K562 (cell line): ENCODE measurements around the gene ZNF571. TPM values are rescaled to one million over a fixed set of nuclear protein-coding genes. Genes with fewer than 3 reads are reported as not detected.
A peak's percentile ranks its signal among the peaks of the same experiment; 100 is the strongest.

Experiments used
- ATAC-seq: fragments of 200-7000 bp; cut with Tn5 transposase; 3 replicates; pipeline ENCODE4 v1.9.1; 2020; ENCODE audit warnings: moderate library complexity
- BruUV-seq: library from RNA; stranded (reverse); fragments of 400-500 nt; replicated peaks from 2 replicates; lab custom pipeline; 2021; lab: Mats Ljungman, UMichigan
- CTCF ChIA-PET: fragments of 300-600 bp; formaldehyde crosslinking; extraction: SDS; loops from one replicate; lab custom pipeline; 2021; ENCODE audit warnings: low intra/inter-chr PET ratio; lab: Yijun Ruan, JAX
- POLR2A ChIA-PET: fragments of 300-600, 350-650 bp; sonication (Branson Sonifier 250); formaldehyde crosslinking; extraction: SDS; loops from one replicate; lab custom pipeline; 2021; ENCODE audit warnings: antibody characterized with exemption, inconsistent platforms; lab: Yijun Ruan, JAX
- DNase-seq, 4 experiments: peaks; one replicate each; pipeline versions ENCODE4 v3.0.0 to v3.0.0-alpha.2; 2011 to 2018; ENCODE audit warnings: low spot score in 3 of 4, mixed read lengths in 3 of 4; ENCODE audit errors: extremely low read depth in 1 of 4
- FAIRE-seq: peaks from 2 replicates; lab custom pipeline; 2011; peaks lifted over from hg19 to GRCh38; lab: Jason Lieb, UNC
- H2AFZ ChIP-seq: 2 replicates; pipeline ENCODE4 v1.6.0; 2011; ENCODE audit warnings: low read depth, low read length, control low read depth, inconsistent platforms
- H3K27ac ChIP-seq: fragments of 200-600 bp; 3 replicates; pipeline ENCODE4 v1.8.0; 2011; ENCODE audit warnings: low read depth, mild to moderate bottlenecking, control low read depth, inconsistent platforms, low read length, moderate library complexity, mixed read lengths; ENCODE audit errors: extremely low read depth
- H3K27me3 ChIP-seq, 2 experiments: fragments of 300-600 bp in 1 of 2; 2 replicates in 1 of 2; 3 replicates in 1 of 2; pipeline versions ENCODE4 v1.6.0 to v1.8.0; 2011; ENCODE audit warnings: inconsistent platforms in 2 of 2, low read length in 2 of 2, mild to moderate bottlenecking in 1 of 2, mixed read lengths in 1 of 2, moderate library complexity in 1 of 2; ENCODE audit not compliant: control insufficient read depth in 2 of 2, insufficient read depth in 2 of 2
- H3K36me3 ChIP-seq: fragments of 300-600 bp; 3 replicates; pipeline ENCODE4 v1.8.0; 2011; ENCODE audit warnings: mild to moderate bottlenecking, low read length, inconsistent platforms; ENCODE audit not compliant: control insufficient read depth, insufficient read depth
- H3K4me1 ChIP-seq, 2 experiments: fragments of 200-600 bp in 1 of 2; replicated peaks in 1 of 2; 2 replicates in 1 of 2; 3 replicates in 1 of 2; pipeline versions ENCODE4 v1.5.1 to v1.8.0; 2011; ENCODE audit warnings: inconsistent platforms in 2 of 2, low read length in 2 of 2, mild to moderate bottlenecking in 1 of 2, mixed read lengths in 1 of 2, moderate library complexity in 1 of 2; ENCODE audit not compliant: control insufficient read depth in 2 of 2, insufficient read depth in 2 of 2
- H3K4me2 ChIP-seq: 2 replicates; pipeline ENCODE4 v1.6.1; 2011; ENCODE audit warnings: low read length, control low read depth, inconsistent platforms, mixed read lengths; ENCODE audit not compliant: insufficient read depth
- H3K4me3 ChIP-seq: fragments of 200-600 bp; sonication (generic), shearing (Covaris generic); 2 replicates; pipeline ENCODE4 v1.5.1; 2016; ENCODE audit warnings: control low read depth, inconsistent platforms
- H3K79me2 ChIP-seq: fragments of 200-600 bp; 3 replicates; pipeline ENCODE4 v1.8.0; 2011; ENCODE audit warnings: low read length, inconsistent platforms; ENCODE audit not compliant: control insufficient read depth, insufficient read depth
- H3K9ac ChIP-seq, 2 experiments: 2 replicates each; pipeline versions ENCODE4 v1.6.0 to v1.6.1; 2011; ENCODE audit warnings: low read depth in 2 of 2, low read length in 2 of 2, control low read depth in 1 of 2, inconsistent platforms in 1 of 2, mild to moderate bottlenecking in 1 of 2, mixed read lengths in 1 of 2; ENCODE audit not compliant: insufficient read depth in 1 of 2
- H3K9me1 ChIP-seq: one replicate; pipeline ENCODE4 v1.6.0; 2011; ENCODE audit warnings: inconsistent platforms, mild to moderate bottlenecking, low read length, moderate library complexity; ENCODE audit not compliant: control insufficient read depth, insufficient read depth
- H3K9me3 ChIP-seq: replicated peaks from 2 replicates; pipeline ENCODE4 v1.5.1; 2011; ENCODE audit warnings: low read depth, low read length, inconsistent platforms; ENCODE audit not compliant: control insufficient read depth, insufficient read depth
- H4K20me1 ChIP-seq: replicated peaks from 2 replicates; pipeline ENCODE4 v1.6.1; 2011; ENCODE audit warnings: low read length, inconsistent platforms, mixed read lengths; ENCODE audit not compliant: control insufficient read depth, insufficient read depth
- ATF2 ChIP-seq: sonication (generic); formaldehyde crosslinking; IDR thresholded peaks from 2 replicates; pipeline ENCODE4 v1.8.1; 2022; ENCODE audit warnings: missing genetic modification reagents
- CLOCK ChIP-seq: fragments of 250-450 bp; sonication (Bioruptor Pico); IDR thresholded peaks from 2 replicates; pipeline ENCODE4 v1.4.0; 2020; ENCODE audit warnings: mild to moderate bottlenecking, moderate library complexity, borderline replicate concordance
- DEAF1 ChIP-seq: fragments of 450-650 bp; formaldehyde crosslinking; IDR thresholded peaks from 2 replicates; pipeline ENCODE4 v1.4.0; 2020; ENCODE audit warnings: mild to moderate bottlenecking, moderate library complexity
- NBN ChIP-seq: fragments of 450-650 bp; IDR thresholded peaks from 2 replicates; pipeline ENCODE4 v1.6.1; 2016; ENCODE audit warnings: low read depth, mild to moderate bottlenecking
- NFXL1 ChIP-seq: fragments of 450-650 bp; formaldehyde crosslinking; IDR thresholded peaks from 2 replicates; pipeline ENCODE4 v1.4.0; 2021; ENCODE audit warnings: mild to moderate bottlenecking
- NR4A1 ChIP-seq, 2 experiments: fragments of 250-450 bp in 1 of 2; fragments of 450-650 bp in 1 of 2; sonication (Bioruptor Pico) in 1 of 2; IDR thresholded peaks; 2 replicates each; pipeline versions ENCODE4 v1.4.0 to v1.6.1; 2016 to 2020; ENCODE audit warnings: mild to moderate bottlenecking in 2 of 2, missing compliant biosample characterization in 1 of 2, missing genetic modification characterization in 1 of 2, moderate library complexity in 1 of 2
- PKNOX1 ChIP-seq: fragments of 450-650 bp; IDR thresholded peaks from 2 replicates; pipeline ENCODE4 v1.6.1; 2016
- POU5F1 ChIP-seq: fragments of 150-350 bp; IDR thresholded peaks from 2 replicates; pipeline ENCODE4 v1.6.1; 2014; ENCODE audit warnings: borderline replicate concordance, low read length, low read depth, mild to moderate bottlenecking; ENCODE audit not compliant: partially characterized antibody
- RCOR1 ChIP-seq, 2 experiments: IDR thresholded peaks; 2 replicates each; pipeline ENCODE4 v1.6.1; 2012; ENCODE audit warnings: low read depth in 2 of 2, low read length in 2 of 2, borderline replicate concordance in 1 of 2, improper control_type of control experiment in 1 of 2
- TAF15 ChIP-seq: fragments of 200-400 bp; formaldehyde crosslinking; IDR thresholded peaks from 2 replicates; pipeline ENCODE4 v1.6.1; 2017; ENCODE audit warnings: mild to moderate bottlenecking, low read depth, low read length, moderate library complexity
- TCF7 ChIP-seq: sonication (generic); IDR thresholded peaks from 2 replicates; pipeline ENCODE4 v1.6.1; 2016; ENCODE audit warnings: antibody characterized with exemption, borderline replicate concordance
- THRAP3 ChIP-seq: fragments of 450-650 bp; IDR thresholded peaks from 2 replicates; pipeline ENCODE4 v1.6.1; 2016; ENCODE audit warnings: mild to moderate bottlenecking, inconsistent platforms, borderline replicate concordance
- ZNF277 ChIP-seq: fragments of 250-450 bp; sonication (Bioruptor Pico); IDR thresholded peaks from 2 replicates; pipeline ENCODE4 v1.8.0; 2022; ENCODE audit warnings: inconsistent platforms, mild to moderate bottlenecking, moderate library complexity, borderline replicate concordance
- WGBS: fragments of 100-300 bp; shearing (Covaris generic); methylation state at CpG from one replicate; pipeline ENCODE4 v1.1.6; 2016; ENCODE audit warnings: low coverage, mixed read lengths; ENCODE audit not compliant: insufficient coverage; ENCODE audit errors: missing lambda C conversion rate; 5-methylcytosine and 5-hydroxymethylcytosine counted together
- in situ Hi-C: fragments of 300-500 bp; cut with MboI; formaldehyde crosslinking; loops from 4 replicates; pipeline ENCODE4 v1.15.0; 2018; ENCODE audit warnings: inconsistent platforms, mixed read lengths
- intact Hi-C: fragments of 100-400 bp; cut with micrococcal nuclease; formaldehyde crosslinking; loops from 2 replicates; pipeline ENCODE4 v1.14.2; 2022
- polyA plus RNA-seq, 8 experiments: library from polyadenylated mRNA; depleted of rRNA in 4 of 8; stranded (reverse) in 5 of 8; unstranded in 3 of 8; fragments of >200 nt; fragmentation: Nextera tagmentation in 2 of 8; fragmentation: Illumina TruSeq in 1 of 8; extraction: Ambion mirVana in 2 of 8; extraction: Trizol in 1 of 8; gene quantifications; 2 replicates each; pipeline versions ENCODE4 v1.2.1 to v1.2.3, GENCODE V29; 2011 to 2014; ENCODE audit warnings: inconsistent platforms in 1 of 8, missing spikeins in 1 of 8
- total RNA-seq, 7 experiments: library from RNA; depleted of rRNA in 6 of 7; stranded (reverse); fragments of >200 nt in 6 of 7; fragmentation: Illumina TruSeq in 2 of 7; extraction: Trizol in 2 of 7; gene quantifications; 2 replicates each; pipeline versions ENCODE4 v1.2.1 to v1.2.3, GENCODE V29; 2011 to 2021; ENCODE audit warnings: low replicate concordance in 1 of 7

ZNF571 gene
- total and polyA plus RNA-seq, 9 of the 15 experiments (the other 6 are each of a cell fraction or from before 2014, with no cell fraction given) = 0.82 to 3.9 (median 2.0) TPM

GRCh38 chr19:37594982-37595382, 390 bp upstream of the ZNF571 start:
- TSS peak; percentile 64 for BruUV-seq
- H3K9me3 ChIP-seq = no peaks in the 10 kb centered on the region
- in situ Hi-C loops (no loop called here), intact Hi-C loops (loop anchor here (1.0 kb wide), 1 partner anchor 128 kb away; the partner anchor contains the start of gene ZNF569)
- H3K9me1 ChIP-seq = no peaks in the 10 kb centered on the region
- FAIRE-seq (no peak), ATAC-seq (peak; percentile 64), DNase-seq (peak in 3 of 4 experiments; percentile 28 to 53 (median 32))
- no peaks in the 10 kb centered on the region for H4K20me1 ChIP-seq
- no peaks in the 10 kb centered on the region for H3K79me2 ChIP-seq
- H3K27me3 ChIP-seq = no peaks in the 10 kb centered on the region
- 10% methylated on average over 20 of the region's 20 CpGs for WGBS
- peak overlapping the region; percentile 59 for H3K4me3 ChIP-seq
- H2AFZ ChIP-seq = peak overlapping the region; percentile 96
- peak overlapping the region; percentile 2; the same call in 1 of the 3 replicates for H3K27ac ChIP-seq
- CTCF ChIA-PET = no interaction called here
- peak overlapping the region; percentile 95 for H3K4me2 ChIP-seq
- peak overlapping the region; percentile 37 to 89 for H3K9ac ChIP-seq
- POLR2A ChIA-PET = interaction anchor here (0.6 to 1.3 kb wide), 4 partner anchors 16 to 377 kb away, joined by 3 to 6 read pairs (median 4); partner anchors contain the start of genes ZNF383 and ZNF527
- peaks cover 0 to 14% of the 10 kb centered on the region in 2 experiments; a peak in 2 of 5 replicates for H3K4me1 ChIP-seq
- no peaks in the 10 kb centered on the region for H3K36me3 ChIP-seq
- TF ChIP-seq TAF15 (no peak), POU5F1 (no peak), CLOCK (CRISPR knock-in tag) (no peak), DEAF1 (CRISPR knock-in tag) (no peak), NR4A1 (CRISPR knock-in tag; IDR thresholded peaks at IDR 0.05) (no peak), NR4A1 (tag; IDR thresholded peaks at IDR 0.05) (no peak), THRAP3 (no peak), NFXL1 (no peak), ATF2 (CRISPR knock-in tag) (no peak), TCF7 (no peak), RCOR1 (IDR thresholded peaks at IDR 0.05; ENCODE audit: borderline replicate concordance in 1 of 2, low read depth in 2 of 2, low read length in 2 of 2) (no peak), NBN (0 out of 2 replicates have a peak, but pooled peaks have one; percentile 32), PKNOX1 (peak; percentile 25; the same call in 1 of the 2 replicates), ZNF277 (CRISPR knock-in tag) (no peak)
